Measurements from ENCODE around the gene ACSM2B.
"Not testable (repeated sequence)": the region's sequence is repeated elsewhere in the genome, so short reads cannot be mapped to it uniquely, and the experiment has no call there.

ACSM2B gene

DNA sequence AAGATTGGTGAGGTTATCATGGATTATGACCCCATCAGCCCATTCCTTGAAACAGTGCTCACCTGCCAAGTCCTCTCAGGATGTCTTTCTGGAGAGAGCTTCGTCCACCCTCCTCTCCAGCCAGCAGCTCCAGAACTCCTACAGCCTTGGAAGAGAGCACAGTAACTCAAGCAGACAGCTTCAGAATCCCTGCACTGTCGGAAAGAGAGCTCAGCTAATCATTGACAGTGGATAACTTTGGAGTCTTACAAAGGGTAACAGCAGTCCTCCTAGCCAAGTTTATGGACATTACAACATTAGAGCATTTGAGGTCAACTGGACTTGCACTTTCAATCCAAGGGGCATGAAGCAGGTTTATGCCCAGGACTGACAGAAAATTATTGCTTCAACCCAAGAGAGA is at the start of gene ACSM2B:
Gene ACSM2B (minus strand): TSS at position 223 of the 400 bp plus-strand sequence. CDS start 11,522 bp downstream, outside the sequence.
- in situ Hi-C loops (cut with HindIII; ENCODE audit: low sequenced_read_pairs) = not testable (repeated sequence)

DNA sequence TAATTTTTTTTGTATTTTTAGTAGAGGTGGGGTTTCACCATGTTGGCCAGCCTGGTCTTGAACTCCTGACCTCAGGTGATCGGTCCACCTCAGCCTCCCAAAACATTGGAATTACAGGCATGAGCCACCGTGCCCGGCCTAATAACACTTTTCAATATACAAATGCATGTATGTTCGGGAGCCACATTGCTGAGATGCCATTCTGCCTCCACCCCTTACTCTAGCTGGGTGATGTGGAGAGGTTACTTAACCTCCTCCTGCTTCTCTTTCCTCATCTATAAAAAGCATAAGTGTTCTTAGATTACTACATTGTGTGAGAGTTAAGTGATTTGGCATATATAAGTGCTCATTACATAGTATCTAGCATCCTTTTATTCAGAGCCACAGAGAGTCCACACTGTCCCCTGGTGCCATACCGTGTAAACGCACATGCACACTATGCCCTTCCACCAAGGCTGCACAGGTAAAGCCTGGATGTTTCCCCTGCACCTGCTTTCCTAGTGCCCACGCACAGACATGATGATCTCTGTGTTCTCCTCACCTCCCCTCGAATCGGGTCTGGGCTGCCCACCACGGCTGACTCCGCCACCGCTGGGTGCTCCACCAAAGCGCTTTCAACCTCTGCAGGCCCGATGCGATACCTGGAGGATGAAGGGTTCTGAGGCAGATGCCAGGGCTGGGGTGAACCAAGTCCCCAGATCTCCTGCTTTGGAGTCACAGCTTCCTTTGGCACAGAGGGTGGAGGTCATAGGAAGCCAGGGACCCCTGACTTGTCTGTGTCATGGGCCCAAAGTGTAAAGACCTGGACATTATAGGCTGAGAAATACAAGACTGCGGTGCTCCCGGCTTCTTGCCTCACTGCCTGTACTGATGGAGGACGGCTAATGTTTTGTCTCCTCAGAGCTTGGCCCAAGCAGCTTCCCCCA is 49.0 kb upstream of the ACSM2B start:
- in situ Hi-C loops (cut with HindIII; ENCODE audit: low sequenced_read_pairs) = no loop called here

- in situ Hi-C loops (cut with HindIII; ENCODE audit: low sequenced_read_pairs) = no loop called here
These were observed 48.0 kb upstream of the ACSM2B start for GRCh38 chr16:20624205-20624604.

DNA sequence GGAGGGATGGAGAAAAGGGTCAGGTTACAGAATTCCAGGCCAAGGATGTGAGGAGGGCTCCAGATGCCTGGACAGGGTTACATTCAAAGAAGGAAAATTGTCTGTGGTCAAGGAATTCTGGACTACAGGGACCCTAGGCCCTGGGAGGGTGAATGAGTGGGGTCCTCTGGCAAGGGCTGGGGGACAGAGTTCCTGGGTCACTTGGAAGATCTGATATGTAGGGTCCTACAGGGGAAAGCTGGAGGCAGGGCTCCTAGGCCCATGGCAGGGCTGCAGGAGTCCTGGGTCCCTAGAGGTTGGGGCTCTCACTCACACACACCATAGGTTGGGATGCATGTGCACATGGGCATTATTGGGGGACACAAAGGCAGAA is 46.3 kb upstream of the ACSM2B start:
- in situ Hi-C loops (cut with HindIII; ENCODE audit: low sequenced_read_pairs) = no loop called here

- in situ Hi-C loops (cut with HindIII; ENCODE audit: low sequenced_read_pairs) = no loop called here
These were observed 45.2 kb upstream of the ACSM2B start for GRCh38 chr16:20621406-20621805.

GRCh38 chr16:20620770-20621169 is 44.6 kb upstream of the ACSM2B start:
- in situ Hi-C loops (cut with HindIII; ENCODE audit: low sequenced_read_pairs) = no loop called here

DNA sequence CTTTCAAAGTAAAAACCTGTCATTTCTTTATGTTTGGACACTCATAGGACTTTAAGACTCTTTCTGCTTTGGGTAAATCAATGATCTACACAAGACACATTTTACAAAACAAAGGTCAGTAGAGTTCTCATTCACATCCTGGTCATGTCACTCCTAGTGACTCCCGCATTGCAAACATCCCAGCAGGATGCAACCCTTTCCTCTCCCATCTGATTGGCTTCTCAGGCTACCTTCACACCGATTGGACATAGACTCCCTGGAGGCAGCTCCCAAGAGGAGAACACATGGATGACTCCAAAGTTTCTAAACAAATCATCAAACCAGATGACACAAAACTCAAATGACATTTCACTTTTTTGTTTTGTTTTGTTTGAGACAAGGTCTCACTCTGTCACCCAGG is 43.8 kb upstream of the ACSM2B start:
- in situ Hi-C loops (cut with HindIII; ENCODE audit: low sequenced_read_pairs) = no loop called here

DNA sequence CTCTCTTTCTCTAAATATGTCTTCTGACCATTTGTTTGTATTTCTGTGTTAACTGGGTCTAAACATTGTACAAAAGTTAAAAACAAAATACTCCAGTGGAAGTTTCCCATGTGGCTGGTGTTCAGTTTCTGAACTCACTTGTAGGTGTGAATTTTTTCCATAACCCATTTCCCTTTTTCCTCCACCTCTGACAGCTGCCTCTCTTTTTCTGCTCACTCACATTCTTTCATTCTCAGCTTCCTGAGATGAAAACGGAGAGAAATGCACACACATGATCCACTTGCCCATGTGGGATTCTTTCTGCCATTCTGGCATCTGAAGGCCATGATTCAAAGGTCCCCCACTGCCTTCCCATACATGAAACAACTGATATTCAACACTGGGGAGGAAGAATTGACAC is 41.1 kb upstream of the ACSM2B start:
- in situ Hi-C loops (cut with HindIII; ENCODE audit: low sequenced_read_pairs) = loop anchor here (10.0 kb wide), 2 partner anchors 78 to 482 kb away; partner anchors contain the start of gene ACSM1

- in situ Hi-C loops (cut with HindIII; ENCODE audit: low sequenced_read_pairs) = loop anchor here (10.0 kb wide), 2 partner anchors 80 to 480 kb away; partner anchors contain the start of gene ACSM1
These were observed 38.3 kb upstream of the ACSM2B start for GRCh38 chr16:20614186-20615141.

DNA sequence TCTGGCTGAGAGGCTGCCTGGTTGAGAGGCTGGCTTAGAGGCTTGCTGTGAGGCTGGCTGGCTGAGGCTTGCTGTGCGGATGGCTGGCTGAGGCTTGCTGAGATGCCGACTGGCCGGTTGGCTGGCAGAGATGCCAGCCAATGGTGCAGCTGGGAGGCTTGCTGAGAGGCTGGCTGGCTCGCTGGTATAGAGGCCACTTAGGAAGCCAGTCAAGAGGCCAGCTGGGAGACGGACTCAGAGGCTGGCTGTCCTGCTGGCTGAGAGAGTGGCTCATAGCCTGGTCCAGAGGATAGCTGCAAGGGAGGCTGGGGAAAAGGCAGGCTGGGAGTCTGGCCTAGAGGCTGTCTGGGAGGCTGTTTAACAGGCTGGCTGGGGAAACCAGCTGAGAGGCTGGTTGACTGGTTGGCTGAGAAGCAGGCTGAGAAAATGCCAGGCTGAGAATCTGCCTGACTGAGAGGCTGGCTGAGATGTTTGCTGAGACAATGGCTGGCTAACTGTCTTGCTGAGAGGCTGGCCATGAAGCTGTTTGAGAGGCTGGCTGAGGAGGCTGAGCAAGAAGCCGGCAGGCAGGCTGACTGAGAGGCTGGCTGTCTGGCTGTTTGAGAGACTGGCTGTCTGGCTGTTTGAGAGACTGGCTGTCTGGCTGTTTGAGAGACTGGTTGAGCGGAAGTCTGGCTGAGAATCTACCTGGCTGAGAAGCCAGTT is 37.5 kb upstream of the ACSM2B start:
- in situ Hi-C loops (cut with HindIII; ENCODE audit: low sequenced_read_pairs) = loop anchor here (10.0 kb wide), 2 partner anchors 81 to 479 kb away; partner anchors contain the start of gene ACSM1

- in situ Hi-C loops (cut with HindIII; ENCODE audit: low sequenced_read_pairs) = loop anchor here (10.0 kb wide), 2 partner anchors 82 to 478 kb away; partner anchors contain the start of gene ACSM1
These were observed 36.6 kb upstream of the ACSM2B start for GRCh38 chr16:20612551-20613480.

GRCh38 chr16:20611975-20612481 is 35.9 kb upstream of the ACSM2B start:
- in situ Hi-C loops (cut with HindIII; ENCODE audit: low sequenced_read_pairs) = loop anchor here (10.0 kb wide), 2 partner anchors 83 to 477 kb away; partner anchors contain the start of gene ACSM1

DNA sequence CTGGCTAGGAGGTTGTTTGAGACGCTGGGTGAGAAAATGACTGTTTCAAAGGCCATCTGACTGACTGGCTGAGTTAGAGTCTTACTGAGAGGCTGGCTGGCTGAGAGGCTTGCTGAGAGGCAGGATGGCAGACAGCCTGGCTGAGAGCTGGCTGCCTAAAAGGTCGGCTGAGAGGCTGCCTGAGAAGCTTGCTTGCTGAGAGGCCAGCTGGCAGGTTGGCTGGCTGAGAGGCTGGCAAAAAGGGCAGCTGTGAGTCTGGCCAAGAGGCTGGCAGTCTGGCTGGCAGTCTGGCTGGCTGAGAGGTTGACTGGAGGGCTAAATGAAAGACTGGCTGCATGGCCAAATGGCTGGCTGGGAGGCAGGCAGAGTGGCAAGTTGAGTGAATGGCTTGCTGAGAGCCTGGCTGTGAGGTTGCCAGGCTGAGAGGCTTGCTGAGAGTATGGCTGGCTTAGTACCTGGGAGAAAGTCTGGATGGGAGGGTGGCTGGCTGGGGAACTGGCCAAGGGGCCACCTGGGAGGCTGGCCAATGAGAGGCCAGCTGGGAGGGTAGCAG is 35.3 kb upstream of the ACSM2B start:
- in situ Hi-C loops (cut with HindIII; ENCODE audit: low sequenced_read_pairs) = loop anchor here (10.0 kb wide), 2 partner anchors 83 to 477 kb away; partner anchors contain the start of gene ACSM1

DNA sequence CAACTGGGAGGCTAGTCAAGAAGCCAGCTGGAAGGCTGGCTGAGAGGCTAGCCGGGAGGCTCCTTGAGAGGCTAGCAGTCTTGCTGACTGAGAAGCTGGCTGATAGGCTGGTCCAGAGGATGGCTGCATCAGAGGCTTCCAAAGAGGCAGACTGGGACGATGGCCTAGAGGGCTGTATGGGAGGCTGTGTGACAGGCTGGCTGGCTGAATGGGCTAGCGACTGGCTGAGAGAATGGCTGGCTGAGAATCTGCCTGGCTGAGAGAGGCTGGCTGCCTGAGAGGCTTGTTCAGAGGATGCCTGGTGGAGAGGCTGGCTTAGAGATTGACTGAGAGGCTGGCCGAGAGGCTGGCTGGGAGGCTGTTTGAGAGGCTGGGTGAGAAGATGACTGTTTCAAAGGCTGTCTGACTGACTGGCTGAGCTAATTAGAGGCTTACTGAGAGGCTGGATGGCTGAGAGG is 34.8 kb upstream of the ACSM2B start:
- in situ Hi-C loops (cut with HindIII; ENCODE audit: low sequenced_read_pairs) = loop anchor here (10.0 kb wide), 2 partner anchors 84 to 476 kb away; partner anchors contain the start of gene ACSM1

- in situ Hi-C loops (cut with HindIII; ENCODE audit: low sequenced_read_pairs) = loop anchor here (10.0 kb wide), 2 partner anchors 84 to 476 kb away; partner anchors contain the start of gene ACSM1
These were observed 34.2 kb upstream of the ACSM2B start for GRCh38 chr16:20610211-20610891.

DNA sequence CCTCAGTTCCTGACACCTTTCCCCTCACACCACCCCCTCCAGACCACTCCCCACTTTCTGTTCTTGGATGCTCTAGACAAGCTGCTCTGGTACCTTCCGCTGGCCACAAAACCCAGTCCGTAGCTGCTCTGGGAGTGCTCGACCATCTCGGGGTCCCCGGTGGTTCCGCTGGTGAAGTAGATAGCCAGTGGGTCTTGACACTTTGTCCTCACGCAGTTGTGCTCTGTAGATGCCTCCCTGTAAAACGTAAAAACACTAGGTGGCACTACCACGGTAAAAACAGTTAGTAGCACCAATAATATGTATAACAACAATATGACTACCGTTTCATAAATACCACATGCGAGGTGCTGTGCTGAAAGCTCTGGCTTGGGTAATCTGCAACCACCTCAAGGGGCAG is 26.0 kb upstream of the ACSM2B start:
- in situ Hi-C loops (cut with HindIII; ENCODE audit: low sequenced_read_pairs) = not testable (repeated sequence)

DNA sequence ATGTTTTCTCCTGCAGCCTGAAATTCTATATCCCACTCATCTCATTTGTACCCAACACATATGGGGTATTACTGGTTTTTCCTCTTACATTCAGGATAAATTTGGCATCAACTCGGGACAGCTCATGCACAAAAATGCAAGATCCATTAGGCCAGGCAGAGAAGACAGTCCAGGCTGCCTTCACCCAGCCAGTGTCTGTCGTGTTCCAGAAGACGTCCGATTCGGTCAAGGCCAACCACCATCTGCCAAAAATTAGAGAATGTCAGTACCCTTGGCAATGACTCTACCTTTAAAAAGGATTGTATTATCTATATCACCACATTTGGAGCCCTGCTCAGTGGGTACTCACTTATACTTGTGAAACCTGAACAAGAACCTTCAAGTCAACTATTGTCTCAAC is 23.3 kb upstream of the ACSM2B start:
- in situ Hi-C loops (cut with HindIII; ENCODE audit: low sequenced_read_pairs) = not testable (repeated sequence)
